NCI-H2029 (cell line): ENCODE results near the gene GP9.
A peak's percentile ranks its signal among the peaks of the same experiment; 100 is the strongest.
"Not testable (repeated sequence)": the region's sequence is repeated elsewhere in the genome, so short reads cannot be mapped to it uniquely, and the experiment has no call there.

Experiments
- DNase-seq: peaks from one replicate; lab custom pipeline; 2025; lab: John Stamatoyannopoulos, UW

Gene GP9

GRCh38 chr3:129050556-129051295 is 9.9 kb upstream of the GP9 start:
- no peak for DNase-seq

GRCh38 chr3:129051871-129052340 is 8.7 kb upstream of the GP9 start:
- peak; percentile 38 for DNase-seq

- DNase-seq = peak; percentile 72
Measured at GRCh38 chr3:129052675-129053074, 7.9 kb upstream of the GP9 start.

- peak; percentile 39 for DNase-seq
Measured at GRCh38 chr3:129054605-129055104, 5.9 kb upstream of the GP9 start.

GRCh38 chr3:129056451-129057173 is 4.0 kb upstream of the GP9 start:
- DNase-seq = no peak

- DNase-seq = no peak
Measured at GRCh38 chr3:129057249-129057648, 3.3 kb upstream of the GP9 start.

GRCh38 chr3:129058441-129059200 is 2.0 kb upstream of the GP9 start:
- DNase-seq = peak; percentile 49

GRCh38 chr3:129059311-129059958 is 1.1 kb upstream of the GP9 start:
- no peak for DNase-seq

- DNase-seq = no peak
Measured at GRCh38 chr3:129061023-129061887, 676 bp downstream of the GP9 start.

GRCh38 chr3:129061888-129062834 is 1.6 kb downstream of the GP9 start:
- no peak for DNase-seq

- DNase-seq = no peak
Measured at GRCh38 chr3:129063091-129063640, 2.6 kb downstream of the GP9 start.

GRCh38 chr3:129063841-129064482 is 3.4 kb downstream of the GP9 start:
- DNase-seq = peak; percentile 74

GRCh38 chr3:129065016-129065719 is 4.6 kb downstream of the GP9 start:
- DNase-seq = no peak

GRCh38 chr3:129065720-129066073 is 5.1 kb downstream of the GP9 start:
- no peak for DNase-seq

- DNase-seq = not testable (repeated sequence)
Measured at GRCh38 chr3:129067719-129068118, 7.1 kb downstream of the GP9 start.

GRCh38 chr3:129068291-129068886 is 7.8 kb downstream of the GP9 start:
- no peak for DNase-seq

GRCh38 chr3:129069313-129070085 is 8.9 kb downstream of the GP9 start:
- DNase-seq = not testable (repeated sequence)
